MCF 10A (cell line): ENCODE results near the gene ZBTB44. TPM values are rescaled to one million over a fixed set of nuclear protein-coding genes. Genes with fewer than 3 reads are reported as not detected.
"Not testable (repeated sequence)": the region's sequence is repeated elsewhere in the genome, so short reads cannot be mapped to it uniquely, and the experiment has no call there.

Experiments used
- BruUV-seq: library from RNA; stranded (reverse); fragments of 400-500 nt; replicated peaks from 2 replicates; lab custom pipeline; 2021; lab: Mats Ljungman, UMichigan
- CTCF ChIA-PET: fragments of 300-600 bp; sonication (Branson Sonifier 250); formaldehyde crosslinking; extraction: SDS; loops from one replicate; lab custom pipeline; 2021; ENCODE audit warnings: antibody characterized with exemption, inconsistent platforms; lab: Yijun Ruan, JAX
- POLR2A ChIA-PET: fragments of 300-600, 350-650 bp; sonication (Branson Sonifier 250); formaldehyde crosslinking; extraction: SDS; loops from one replicate; lab custom pipeline; 2020; ENCODE audit warnings: antibody characterized with exemption, inconsistent platforms; lab: Yijun Ruan, JAX
- DNase-seq: peaks from one replicate; pipeline ENCODE4 v3.0.0-alpha.2; 2018; ENCODE audit not compliant: unreplicated experiment
- H3K27ac Mint-ChIP-seq: one replicate; pipeline ENCODE4 v1.8.0; 2022; ENCODE audit warnings: mild to moderate bottlenecking, low read depth, mixed read lengths; ENCODE audit not compliant: unreplicated experiment
- H3K27me3 Mint-ChIP-seq: one replicate; pipeline ENCODE4 v1.8.0; 2022; ENCODE audit warnings: mixed read lengths; ENCODE audit not compliant: insufficient read depth, unreplicated experiment
- H3K36me3 Mint-ChIP-seq: one replicate; pipeline ENCODE4 v1.8.0; 2022; ENCODE audit warnings: mild to moderate bottlenecking, moderate library complexity, mixed read lengths; ENCODE audit not compliant: insufficient read depth, unreplicated experiment
- H3K4me1 Mint-ChIP-seq: one replicate; pipeline ENCODE4 v1.8.0; 2022; ENCODE audit warnings: mixed read lengths; ENCODE audit not compliant: insufficient read depth, unreplicated experiment
- H3K4me3 Mint-ChIP-seq: one replicate; pipeline ENCODE4 v1.8.0; 2022; ENCODE audit warnings: mild to moderate bottlenecking, moderate library complexity, mixed read lengths; ENCODE audit not compliant: unreplicated experiment
- H3K9me3 Mint-ChIP-seq: one replicate; pipeline ENCODE4 v1.8.0; 2022; ENCODE audit warnings: mixed read lengths; ENCODE audit not compliant: unreplicated experiment
- intact Hi-C: fragments of 100-400 bp; cut with micrococcal nuclease; formaldehyde crosslinking; loops from 2 replicates; pipeline ENCODE4 v1.14.1; 2022
- total RNA-seq: library from RNA; stranded (reverse); gene quantifications from 2 replicates; pipeline ENCODE4 v1.2.3, GENCODE V29; 2022
- TF ChIP-seq, protein P1 (sequence below): fragments of 200-600 bp; IDR thresholded peaks from one replicate; pipeline ENCODE4 v1.8.0; 2022; ENCODE audit warnings: antibody characterized with exemption, mild to moderate bottlenecking; ENCODE audit not compliant: unreplicated experiment

The ZBTB44 gene
- total RNA-seq, 1 experiment from 2014 or later: 28.5 TPM

DNA sequence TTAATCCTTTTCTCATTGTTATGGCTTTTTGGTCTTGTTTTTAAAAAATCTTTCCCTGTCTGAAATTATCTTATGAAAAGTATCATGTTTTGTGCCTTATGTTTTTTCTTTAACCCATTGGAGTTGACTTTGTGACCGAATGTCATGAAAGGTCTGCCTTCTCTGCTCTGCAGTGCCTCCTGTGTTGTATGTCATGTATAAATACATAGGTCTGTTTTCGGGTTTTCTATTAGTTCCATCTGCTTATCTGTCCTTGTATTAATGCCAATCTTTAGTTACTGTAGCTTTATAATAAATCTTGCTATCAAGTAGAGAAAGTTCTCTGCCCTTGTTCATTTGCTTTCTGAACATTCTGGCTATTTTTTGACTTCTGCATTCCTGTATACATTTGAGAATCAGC is 73.0 kb downstream of the ZBTB44 start:
- ChIA-PET POLR2A (no interaction called here), CTCF (no interaction called here)
- Mint-ChIP-seq H3K9me3 (no peaks in the 10 kb centered on the region), H3K27me3 (no peaks in the 10 kb centered on the region), H3K4me1 (peaks cover 6% of the 10 kb centered on the region), H3K27ac (no peak overlapping the region), H3K36me3 (peaks cover 30% of the 10 kb centered on the region), H3K4me3 (no peak overlapping the region)
- intact Hi-C loops: no loop called here
- TF ChIP-seq, protein P1, sequence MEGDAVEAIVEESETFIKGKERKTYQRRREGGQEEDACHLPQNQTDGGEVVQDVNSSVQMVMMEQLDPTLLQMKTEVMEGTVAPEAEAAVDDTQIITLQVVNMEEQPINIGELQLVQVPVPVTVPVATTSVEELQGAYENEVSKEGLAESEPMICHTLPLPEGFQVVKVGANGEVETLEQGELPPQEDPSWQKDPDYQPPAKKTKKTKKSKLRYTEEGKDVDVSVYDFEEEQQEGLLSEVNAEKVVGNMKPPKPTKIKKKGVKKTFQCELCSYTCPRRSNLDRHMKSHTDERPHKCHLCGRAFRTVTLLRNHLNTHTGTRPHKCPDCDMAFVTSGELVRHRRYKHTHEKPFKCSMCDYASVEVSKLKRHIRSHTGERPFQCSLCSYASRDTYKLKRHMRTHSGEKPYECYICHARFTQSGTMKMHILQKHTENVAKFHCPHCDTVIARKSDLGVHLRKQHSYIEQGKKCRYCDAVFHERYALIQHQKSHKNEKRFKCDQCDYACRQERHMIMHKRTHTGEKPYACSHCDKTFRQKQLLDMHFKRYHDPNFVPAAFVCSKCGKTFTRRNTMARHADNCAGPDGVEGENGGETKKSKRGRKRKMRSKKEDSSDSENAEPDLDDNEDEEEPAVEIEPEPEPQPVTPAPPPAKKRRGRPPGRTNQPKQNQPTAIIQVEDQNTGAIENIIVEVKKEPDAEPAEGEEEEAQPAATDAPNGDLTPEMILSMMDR: no peak
- DNase-seq: no peak
- no TSS peak for BruUV-seq

DNA sequence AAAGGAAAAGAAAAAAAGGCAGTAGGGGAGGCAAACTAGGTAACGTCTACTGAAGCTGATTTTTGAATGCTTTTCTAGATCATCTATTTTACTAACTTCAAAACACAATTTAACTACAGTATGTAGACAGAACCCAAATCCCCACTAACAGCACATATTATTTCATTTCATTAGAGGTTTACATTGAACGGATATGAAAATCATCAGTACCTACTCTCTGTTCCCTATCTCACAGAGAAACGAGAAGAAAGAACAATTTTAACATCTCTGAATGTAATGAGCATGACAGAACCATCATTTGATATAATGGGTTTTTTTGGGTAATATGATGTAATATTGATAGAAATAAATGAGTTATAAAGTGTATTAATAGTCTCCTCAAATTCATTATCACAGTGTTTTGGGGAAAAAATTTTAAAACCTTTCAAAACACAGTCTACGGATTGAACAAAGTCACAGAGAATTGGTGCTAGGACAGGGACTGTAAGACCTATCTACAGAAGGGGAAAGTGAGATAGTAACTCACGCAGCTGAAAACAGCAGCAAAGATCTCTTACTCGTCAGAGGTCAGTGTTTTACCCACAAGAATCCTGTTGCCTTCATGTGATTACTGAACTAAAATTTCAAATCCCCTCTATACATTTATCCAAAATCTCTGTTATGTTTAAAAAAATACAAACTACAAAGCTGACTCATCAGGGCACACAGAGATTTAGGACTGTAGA is 77.3 kb downstream of the ZBTB44 start:
- no peak for DNase-seq
- Mint-ChIP-seq H3K4me3 (no peak overlapping the region), H3K9me3 (no peaks in the 10 kb centered on the region), H3K4me1 (no peaks in the 10 kb centered on the region), H3K27me3 (no peaks in the 10 kb centered on the region), H3K36me3 (peaks cover 40% of the 10 kb centered on the region), H3K27ac (no peak overlapping the region)
- intact Hi-C loops: no loop called here
- TF ChIP-seq, protein P1: no peak
- CTCF ChIA-PET: no interaction called here
- BruUV-seq: no TSS peak
- POLR2A ChIA-PET: interaction anchor here (0.8 kb wide), 1 partner anchor 22 kb away, joined by 6 read pairs; no protein-coding TSS in a partner anchor

DNA sequence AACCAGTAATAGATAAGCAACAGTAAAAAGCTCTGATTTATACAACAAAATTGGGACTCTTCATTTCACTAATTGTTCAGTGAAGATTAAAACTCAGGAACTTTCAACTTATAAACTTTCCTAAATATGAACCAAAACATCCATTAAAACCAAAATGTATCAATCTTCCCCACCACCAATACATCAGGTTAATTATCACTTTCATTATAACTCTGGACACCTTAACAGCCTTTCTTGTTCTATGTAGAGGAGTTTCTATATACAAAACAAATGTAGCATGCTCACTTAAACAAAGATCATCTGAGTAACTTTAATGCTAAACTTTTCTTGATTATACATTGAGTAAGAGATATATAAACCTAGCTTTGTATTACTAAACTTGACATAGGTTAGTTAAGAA is 80.4 kb downstream of the ZBTB44 start:
- no peaks in the 10 kb centered on the region for H3K4me1 Mint-ChIP-seq
- H3K9me3 Mint-ChIP-seq: no peaks in the 10 kb centered on the region
- TF ChIP-seq, protein P1: no peak
- peaks cover 25% of the 10 kb centered on the region for H3K36me3 Mint-ChIP-seq
- intact Hi-C loops: no loop called here
- ChIA-PET CTCF (no interaction called here), POLR2A (no interaction called here)
- no peak overlapping the region for H3K27ac Mint-ChIP-seq
- no peak overlapping the region for H3K4me3 Mint-ChIP-seq
- no peaks in the 10 kb centered on the region for H3K27me3 Mint-ChIP-seq
- BruUV-seq: no TSS peak
- no peak for DNase-seq

DNA sequence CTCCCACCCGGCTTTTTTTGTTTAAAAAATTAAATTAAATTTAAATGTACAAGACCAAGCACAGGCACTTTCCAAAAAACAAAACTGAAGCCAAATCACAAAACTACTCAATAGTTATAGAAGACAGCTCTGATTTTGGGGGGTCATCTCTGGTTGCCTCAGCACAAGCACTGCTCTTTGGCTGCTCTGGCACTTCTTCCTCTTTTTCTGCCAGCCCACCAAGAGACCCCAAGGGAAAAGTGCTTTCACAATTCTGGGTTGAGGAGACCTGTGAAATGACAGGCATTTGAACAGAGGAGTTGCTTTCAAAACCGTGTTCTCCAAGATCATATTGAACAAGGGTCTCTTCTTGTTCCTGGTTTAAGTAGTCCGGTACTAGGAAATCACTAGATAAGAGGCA is 80.8 kb downstream of the ZBTB44 start:
- H3K4me1 Mint-ChIP-seq, BruUV-seq, DNase-seq, H3K4me3 Mint-ChIP-seq, CTCF ChIA-PET, H3K9me3 Mint-ChIP-seq, H3K27ac Mint-ChIP-seq, H3K27me3 Mint-ChIP-seq, intact Hi-C loops, POLR2A ChIA-PET: not testable (repeated sequence)
- H3K36me3 Mint-ChIP-seq: peaks cover 23% of the 10 kb centered on the region

DNA sequence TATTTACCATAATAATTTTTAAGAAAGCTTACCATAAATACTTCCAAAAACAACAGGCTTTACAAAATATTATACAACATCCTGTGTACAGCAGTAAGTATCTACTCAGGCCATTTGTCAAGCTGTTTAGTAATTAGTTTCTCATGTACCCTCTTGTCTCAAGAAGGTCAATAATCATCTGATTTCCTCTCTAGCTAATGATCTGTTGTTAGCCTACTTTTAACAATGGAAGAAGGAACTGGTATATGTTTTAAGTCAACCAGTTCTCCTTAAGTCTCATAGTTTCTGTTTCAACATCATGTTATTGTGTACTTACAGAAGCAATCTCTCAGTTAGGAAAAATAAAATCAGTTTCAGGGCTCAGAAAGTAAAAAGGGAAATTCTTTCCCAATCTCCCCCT is 81.2 kb downstream of the ZBTB44 start:
- POLR2A ChIA-PET, DNase-seq, intact Hi-C loops, H3K27me3 Mint-ChIP-seq, H3K27ac Mint-ChIP-seq, H3K4me1 Mint-ChIP-seq, H3K4me3 Mint-ChIP-seq, BruUV-seq, CTCF ChIA-PET, H3K9me3 Mint-ChIP-seq: not testable (repeated sequence)
- peaks cover 23% of the 10 kb centered on the region for H3K36me3 Mint-ChIP-seq
